Measurements from ENCODE around the gene SNRNP48. TPM values are rescaled to one million over a fixed set of nuclear protein-coding genes. Genes with fewer than 3 reads are reported as not detected.

The SNRNP48 gene
- total RNA-seq, 3 donors from 2014 or later = 10.6 to 14.2 (median 11.0) TPM

DNA sequence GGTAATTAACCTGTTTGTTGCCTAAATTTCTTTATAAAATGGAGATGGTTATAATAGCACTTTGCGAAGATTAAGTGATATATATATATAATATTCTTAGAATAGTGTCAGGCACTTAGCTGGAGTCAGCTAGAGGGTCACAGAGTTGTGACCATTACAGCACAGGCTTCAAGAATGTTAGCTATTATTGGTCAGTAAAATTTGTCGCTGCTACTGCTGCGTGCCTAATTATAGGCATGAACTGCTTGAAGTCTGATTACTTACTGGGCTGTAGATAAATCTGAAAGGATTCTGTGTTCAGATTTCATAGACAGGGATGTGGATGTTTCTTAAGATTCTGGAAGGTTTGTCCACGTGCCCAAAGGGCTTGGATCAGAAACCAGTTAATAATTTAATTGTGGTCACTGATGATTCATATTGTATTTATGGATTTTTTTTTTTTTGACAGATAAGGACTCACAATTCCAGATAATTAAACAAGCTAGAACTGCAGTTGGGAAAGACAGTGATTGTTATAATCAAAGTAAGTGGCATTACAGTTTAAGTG, 4.7 kb downstream of the SNRNP48 start:
- intact Hi-C loops (cut with DNase I, micrococcal nuclease) = loop anchor here in 1 of 2 donors (10.0 kb wide), 1 partner anchor 190 kb away; no protein-coding TSS in a partner anchor

DNA sequence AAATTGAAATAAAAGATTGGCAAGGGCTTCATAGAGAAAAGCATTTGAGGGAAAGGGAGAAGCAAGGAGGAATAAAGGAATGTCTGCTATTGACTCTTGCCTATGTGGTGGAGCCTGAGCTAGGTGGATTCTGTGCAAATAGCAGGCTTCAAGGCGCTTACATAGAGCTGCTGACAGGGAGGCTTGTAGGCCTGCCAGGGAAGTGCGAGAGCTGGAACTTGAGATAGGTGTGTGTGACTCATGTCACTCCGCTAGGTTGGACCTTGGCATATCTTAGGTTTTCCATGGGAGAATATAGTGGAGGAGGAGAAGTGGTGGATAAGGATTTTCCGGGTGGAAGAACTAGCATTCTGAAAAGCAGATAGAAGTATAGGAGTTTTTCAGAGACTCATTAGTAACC, 14.0 kb downstream of the SNRNP48 start:
- no peaks in the 10 kb centered on the region for H3K4me1 ChIP-seq (ENCODE audit: low read depth)
- DNase-seq = no peak
- H3K9me3 ChIP-seq = no peaks in the 10 kb centered on the region
- TF ChIP-seq, protein P1, sequence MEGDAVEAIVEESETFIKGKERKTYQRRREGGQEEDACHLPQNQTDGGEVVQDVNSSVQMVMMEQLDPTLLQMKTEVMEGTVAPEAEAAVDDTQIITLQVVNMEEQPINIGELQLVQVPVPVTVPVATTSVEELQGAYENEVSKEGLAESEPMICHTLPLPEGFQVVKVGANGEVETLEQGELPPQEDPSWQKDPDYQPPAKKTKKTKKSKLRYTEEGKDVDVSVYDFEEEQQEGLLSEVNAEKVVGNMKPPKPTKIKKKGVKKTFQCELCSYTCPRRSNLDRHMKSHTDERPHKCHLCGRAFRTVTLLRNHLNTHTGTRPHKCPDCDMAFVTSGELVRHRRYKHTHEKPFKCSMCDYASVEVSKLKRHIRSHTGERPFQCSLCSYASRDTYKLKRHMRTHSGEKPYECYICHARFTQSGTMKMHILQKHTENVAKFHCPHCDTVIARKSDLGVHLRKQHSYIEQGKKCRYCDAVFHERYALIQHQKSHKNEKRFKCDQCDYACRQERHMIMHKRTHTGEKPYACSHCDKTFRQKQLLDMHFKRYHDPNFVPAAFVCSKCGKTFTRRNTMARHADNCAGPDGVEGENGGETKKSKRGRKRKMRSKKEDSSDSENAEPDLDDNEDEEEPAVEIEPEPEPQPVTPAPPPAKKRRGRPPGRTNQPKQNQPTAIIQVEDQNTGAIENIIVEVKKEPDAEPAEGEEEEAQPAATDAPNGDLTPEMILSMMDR (IDR thresholded peaks at IDR 0.05) = no peak
- peaks cover 7% of the 10 kb centered on the region for H3K36me3 ChIP-seq (ENCODE audit: low read depth)
- ATAC-seq = peak; percentile 23
- intact Hi-C loops (cut with DNase I, micrococcal nuclease) = no loop called here
- H3K4me3 ChIP-seq = no peak overlapping the region

More for the DNA sequence above, 4.7 kb downstream of the SNRNP48 start:
- Histone ChIP-seq H3K9me3 (no peaks in the 10 kb centered on the region), H3K36me3 (ENCODE audit: low read depth) (no peaks in the 10 kb centered on the region), H3K4me1 (ENCODE audit: low read depth) (peaks cover 10% of the 10 kb centered on the region), H3K4me3 (no peak overlapping the region)
- DNase-seq (no peak), ATAC-seq (no peak)
- TF ChIP-seq, protein P1 (IDR thresholded peaks at IDR 0.05) = no peak

DNA sequence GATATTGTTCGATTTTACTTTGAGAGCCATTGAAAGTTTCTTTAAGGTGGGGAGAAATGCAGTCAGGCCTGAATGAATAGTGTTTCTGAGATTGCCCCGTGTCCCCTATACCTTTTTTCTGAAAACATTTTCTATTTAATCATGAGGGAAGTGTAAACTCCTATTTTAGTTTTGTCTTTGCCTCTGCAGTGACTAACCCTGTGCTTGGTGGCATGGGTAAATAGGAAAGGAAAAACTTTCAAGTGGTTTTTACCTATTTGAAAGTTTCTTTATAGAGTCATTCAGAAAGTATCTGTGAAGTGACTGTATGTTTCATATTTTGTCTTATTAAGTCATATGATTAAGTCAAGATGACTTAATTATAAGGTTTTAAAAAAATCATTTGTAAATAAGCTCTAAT, 14.5 kb downstream of the SNRNP48 start:
- peaks cover 7% of the 10 kb centered on the region for H3K36me3 ChIP-seq (ENCODE audit: low read depth)
- no peaks in the 10 kb centered on the region for H3K4me1 ChIP-seq (ENCODE audit: low read depth)
- DNase-seq = no peak
- H3K9me3 ChIP-seq = no peaks in the 10 kb centered on the region
- no peak overlapping the region for H3K4me3 ChIP-seq
- TF ChIP-seq, protein P1 (IDR thresholded peaks at IDR 0.05) = no peak
- intact Hi-C loops (cut with DNase I, micrococcal nuclease) = no loop called here
- no peak for ATAC-seq

DNA sequence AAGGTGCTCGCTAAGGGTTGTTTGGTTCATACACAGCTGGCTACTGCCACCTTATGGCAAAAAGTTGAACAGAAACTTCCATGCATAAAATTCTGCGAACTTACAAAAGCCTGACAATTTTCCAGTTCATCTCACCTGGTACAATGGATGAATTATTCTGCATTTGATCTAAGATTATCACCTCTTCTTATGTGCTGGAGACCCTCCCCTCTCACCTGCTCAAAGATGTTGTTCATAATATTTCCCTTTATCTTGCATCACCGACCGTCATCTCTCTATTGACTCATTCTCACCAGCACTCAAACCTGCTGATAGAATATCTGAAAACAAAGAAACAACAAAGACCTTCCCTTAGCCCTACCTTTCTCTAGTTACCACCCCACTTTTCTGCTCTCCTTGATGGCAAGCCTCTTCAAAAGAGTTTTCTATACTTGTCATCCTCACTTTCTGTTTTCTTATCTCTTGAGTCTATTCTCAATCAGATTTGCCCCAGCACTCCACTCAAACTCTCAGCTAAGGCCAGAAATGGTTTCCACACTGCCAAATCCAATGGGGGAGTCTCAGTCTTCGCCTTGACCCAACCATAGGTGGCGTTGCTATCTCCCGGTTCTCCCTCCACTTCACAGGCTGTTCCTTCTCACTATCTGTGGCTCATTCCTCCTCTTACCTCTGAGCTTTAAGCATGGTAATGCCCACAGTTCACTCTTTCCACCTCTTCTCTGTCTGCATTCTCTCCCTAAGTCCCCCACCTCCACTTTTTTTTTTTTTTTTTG, 25.8 kb downstream of the SNRNP48 start:
- H3K9me3 ChIP-seq = no peaks in the 10 kb centered on the region
- DNase-seq = peak in 1 of 3 donors; percentile 82
- TF ChIP-seq, protein P1 (IDR thresholded peaks at IDR 0.05) = peak; percentile 50
- H3K36me3 ChIP-seq (ENCODE audit: low read depth) = no peaks in the 10 kb centered on the region
- intact Hi-C loops (cut with DNase I, micrococcal nuclease) = loop anchor here (2.0 to 10.0 kb wide), 3 partner anchors 191 to 341 kb away; no protein-coding TSS in a partner anchor
- H3K4me1 ChIP-seq (ENCODE audit: low read depth) = peaks cover 9% of the 10 kb centered on the region
- no peak overlapping the region for H3K4me3 ChIP-seq
- ATAC-seq = peak; percentile 68

DNA sequence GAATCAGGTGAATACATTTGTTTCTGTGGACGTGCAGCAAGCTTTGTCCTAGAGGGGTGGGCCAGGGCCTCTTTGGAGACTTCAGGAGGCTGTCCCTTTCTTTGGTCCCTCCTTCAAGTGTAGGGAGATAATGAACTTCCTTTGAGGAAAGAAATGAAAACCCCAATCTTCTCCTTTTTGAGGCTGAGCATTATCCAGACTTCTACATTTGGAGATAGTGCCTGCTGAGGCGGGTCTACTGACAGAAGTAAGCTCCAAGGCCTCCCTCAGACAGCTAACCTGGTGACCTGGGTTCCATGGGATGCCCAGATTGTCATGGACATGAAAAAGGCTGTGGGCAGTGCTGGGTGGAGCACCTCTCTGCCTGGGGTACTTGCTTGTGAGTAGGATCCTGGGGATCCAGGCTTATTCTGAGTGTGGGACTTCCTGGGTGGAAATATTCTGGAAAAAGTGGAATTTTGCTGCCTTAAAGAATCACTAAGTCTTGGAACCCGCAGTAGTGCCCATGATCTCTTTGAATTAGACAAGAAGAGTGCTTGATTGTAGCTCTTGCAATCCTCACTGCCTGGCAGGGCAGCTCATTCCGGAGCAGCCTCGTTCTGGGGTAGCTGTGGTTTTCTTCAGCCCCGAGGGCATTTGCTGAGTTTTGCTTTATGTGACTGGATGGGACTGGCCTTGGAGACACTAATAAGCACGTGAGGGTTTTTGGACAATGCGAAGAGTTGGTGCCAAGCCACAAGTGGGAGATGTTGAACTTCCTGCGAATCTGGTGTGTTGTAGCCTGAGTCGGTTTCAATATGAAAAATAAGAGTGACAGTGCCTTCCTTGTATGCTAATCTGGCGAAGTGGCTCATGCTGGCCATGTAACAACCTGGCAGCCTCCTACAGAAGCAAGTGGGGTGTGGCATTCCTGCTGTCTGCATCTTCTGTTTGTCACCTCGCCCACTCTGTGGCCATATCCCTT, 28.1 kb downstream of the SNRNP48 start:
- Histone ChIP-seq H3K4me3 (no peak overlapping the region), H3K4me1 (ENCODE audit: low read depth) (peaks cover 9% of the 10 kb centered on the region), H3K36me3 (ENCODE audit: low read depth) (no peaks in the 10 kb centered on the region), H3K9me3 (no peaks in the 10 kb centered on the region)
- ATAC-seq = peak; percentile 54
- TF ChIP-seq, protein P1 (IDR thresholded peaks at IDR 0.05) = no peak
- DNase-seq = peak in 1 of 3 donors; percentile 41
- intact Hi-C loops (cut with DNase I, micrococcal nuclease) = loop anchor here in 1 of 2 donors (10.0 kb wide), 2 partner anchors 193 to 343 kb away; no protein-coding TSS in a partner anchor
